Lower leg skin (tissue), 3 donors: Measurements from ENCODE around the gene PSEN1.

Experiments used
- POLR2A ChIP-seq, 2 donors: fragments of 450-650 bp; IDR thresholded peaks; one replicate each; pipeline ENCODE4 v1.6.1; 2016 to 2017; ENCODE audit warnings: antibody characterized with exemption in 2 of 2, mild to moderate bottlenecking in 1 of 2, moderate library complexity in 1 of 2
- TF ChIP-seq, protein P1 (sequence below), 3 donors: fragments of 450-650 bp; IDR thresholded peaks; one replicate each; pipeline ENCODE4 v1.5.1; 2016; ENCODE audit warnings: antibody characterized with exemption in 3 of 3, mild to moderate bottlenecking in 3 of 3, moderate library complexity in 2 of 3

DNA sequence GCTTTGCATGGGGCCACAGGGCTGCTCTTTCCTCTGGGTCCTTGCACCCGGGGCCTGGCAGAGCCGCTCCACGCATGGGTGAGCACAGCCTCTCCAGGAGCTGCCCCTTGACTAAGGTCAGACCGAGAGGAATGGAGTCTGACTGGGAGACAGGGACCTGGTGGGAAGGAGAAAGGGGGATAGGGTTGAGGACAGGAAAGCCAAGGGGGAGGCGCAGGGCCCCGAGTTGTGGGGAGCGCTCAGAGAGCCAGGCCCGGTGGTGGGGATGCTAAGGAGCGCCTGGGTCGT, 117.0 kb downstream of the PSEN1 start:
- TF ChIP-seq, protein P1, sequence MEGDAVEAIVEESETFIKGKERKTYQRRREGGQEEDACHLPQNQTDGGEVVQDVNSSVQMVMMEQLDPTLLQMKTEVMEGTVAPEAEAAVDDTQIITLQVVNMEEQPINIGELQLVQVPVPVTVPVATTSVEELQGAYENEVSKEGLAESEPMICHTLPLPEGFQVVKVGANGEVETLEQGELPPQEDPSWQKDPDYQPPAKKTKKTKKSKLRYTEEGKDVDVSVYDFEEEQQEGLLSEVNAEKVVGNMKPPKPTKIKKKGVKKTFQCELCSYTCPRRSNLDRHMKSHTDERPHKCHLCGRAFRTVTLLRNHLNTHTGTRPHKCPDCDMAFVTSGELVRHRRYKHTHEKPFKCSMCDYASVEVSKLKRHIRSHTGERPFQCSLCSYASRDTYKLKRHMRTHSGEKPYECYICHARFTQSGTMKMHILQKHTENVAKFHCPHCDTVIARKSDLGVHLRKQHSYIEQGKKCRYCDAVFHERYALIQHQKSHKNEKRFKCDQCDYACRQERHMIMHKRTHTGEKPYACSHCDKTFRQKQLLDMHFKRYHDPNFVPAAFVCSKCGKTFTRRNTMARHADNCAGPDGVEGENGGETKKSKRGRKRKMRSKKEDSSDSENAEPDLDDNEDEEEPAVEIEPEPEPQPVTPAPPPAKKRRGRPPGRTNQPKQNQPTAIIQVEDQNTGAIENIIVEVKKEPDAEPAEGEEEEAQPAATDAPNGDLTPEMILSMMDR (IDR thresholded peaks at IDR 0.05), result no peak
- TF ChIP-seq POLR2A (IDR thresholded peaks at IDR 0.05), result no peak
